Measurements from ENCODE around the gene MYLK. TPM values are rescaled to one million over a fixed set of nuclear protein-coding genes. Genes with fewer than 3 reads are reported as not detected.

The MYLK gene
- polyA plus RNA-seq, 3 donors: 0.35 to 1.3 (median 0.51) TPM

GRCh38 chr3:123582315-123582714, 301.8 kb downstream of the MYLK start:
- Histone ChIP-seq H3K9me3 (replicated peaks in 1 of 2; ENCODE audit: control insufficient read depth in 1 of 2, insufficient read depth in 1 of 2, low read length in 2 of 2) (no peaks in the 10 kb centered on the region), H3K79me2 (ENCODE audit: insufficient read depth, low read length) (peaks cover 19% of the 10 kb centered on the region), H2AFZ (ENCODE audit: insufficient read depth, low read depth, low read length, poor library complexity, severe bottlenecking) (no peak overlapping the region), H3K27ac (ENCODE audit: low read depth in 1 of 2, low read length in 2 of 2) (no peak overlapping the region), H3K4me3 (replicated peaks in 1 of 3; ENCODE audit: low read depth in 2 of 3, low read length in 3 of 3) (no peak overlapping the region), H3K4me2 (replicated peaks; ENCODE audit: extremely low read depth, low read length, poor library complexity, severe bottlenecking) (no peak overlapping the region), H3K36me3 (replicated peaks in 1 of 2; ENCODE audit: control insufficient read depth in 1 of 2, insufficient read depth in 2 of 2, low read length in 2 of 2) (peaks cover 23 to 44% of the 10 kb centered on the region in 2 donors), H3K9ac (ENCODE audit: insufficient read depth, low read length, poor library complexity, severe bottlenecking) (no peak overlapping the region), H3K4me1 (ENCODE audit: control insufficient read depth in 1 of 2, insufficient read depth in 2 of 2, low read length in 2 of 2) (peaks cover 13 to 23% of the 10 kb centered on the region in 2 donors), H4K20me1 (ENCODE audit: insufficient read depth, low read length) (no peaks in the 10 kb centered on the region), H3K27me3 (ENCODE audit: control insufficient read depth in 2 of 2, insufficient read depth in 2 of 2, low read length in 2 of 2) (no peaks in the 10 kb centered on the region)
- Mint-ChIP-seq H3K4me3 (no peak overlapping the region), H3K4me1 (peaks cover 19% of the 10 kb centered on the region), H3K36me3 (peaks cover 32 to 46% of the 10 kb centered on the region in 2 donors), H3K9me3 (no peaks in the 10 kb centered on the region), H3K27me3 (ENCODE audit: low read depth in 3 of 3) (peaks cover 0 to 1% (median 0%) of the 10 kb centered on the region in 3 donors), H3K27ac (no peak overlapping the region)
- no peak for TF ChIP-seq CTCF (IDR thresholded peaks at IDR 0.05)
- no peak for DNase-seq
- WGBS (ENCODE audit: insufficient coverage): 83% methylated on average over 2 of the region's 3 CpGs
- intact Hi-C loops (cut with micrococcal nuclease): loop anchor here in 1 of 2 donors (10.0 kb wide), 1 partner anchor 1198 kb away; the partner anchor contains the start of genes FAM162A and MIX23

DNA sequence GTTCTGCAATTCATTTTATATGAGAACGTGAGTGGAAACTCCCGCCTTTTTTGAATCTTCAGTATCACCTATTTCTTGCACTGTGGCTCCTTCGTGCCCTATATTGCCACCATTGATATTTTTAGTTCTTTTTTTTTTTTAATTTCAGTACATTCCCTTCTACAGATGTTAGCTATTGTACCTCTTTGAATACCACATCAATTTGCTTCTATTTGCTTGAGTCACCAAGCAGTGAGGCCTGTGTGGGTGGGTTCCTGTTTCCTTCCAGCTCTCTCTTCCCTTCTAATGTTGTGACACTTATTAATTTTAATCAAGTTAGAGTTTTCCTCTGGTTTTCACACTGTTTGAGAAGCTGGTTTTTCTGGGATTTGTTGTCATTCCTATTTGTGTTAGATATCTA, 308.0 kb downstream of the MYLK start:
- H3K36me3 Mint-ChIP-seq: peaks cover 46 to 68% of the 10 kb centered on the region in 2 donors
- no peaks in the 10 kb centered on the region for H3K27me3 ChIP-seq (ENCODE audit: control insufficient read depth in 2 of 2, insufficient read depth in 2 of 2, low read length in 2 of 2)
- intact Hi-C loops (cut with micrococcal nuclease): no loop called here
- no peaks in the 10 kb centered on the region for H3K9me3 Mint-ChIP-seq
- peak overlapping the region in 3 of 7 donors; percentile 38 to 58 (median 47) for H3K27ac Mint-ChIP-seq
- DNase-seq: no peak
- H3K4me1 ChIP-seq (ENCODE audit: control insufficient read depth in 1 of 2, insufficient read depth in 2 of 2, low read length in 2 of 2): peaks cover 0 to 4% of the 10 kb centered on the region in 2 donors
- no peak overlapping the region for H3K9ac ChIP-seq (ENCODE audit: insufficient read depth, low read length, poor library complexity, severe bottlenecking)
- no peak overlapping the region for H3K4me2 ChIP-seq (replicated peaks; ENCODE audit: extremely low read depth, low read length, poor library complexity, severe bottlenecking)
- H3K79me2 ChIP-seq (ENCODE audit: insufficient read depth, low read length): no peaks in the 10 kb centered on the region
- no peak overlapping the region for H3K4me3 ChIP-seq (replicated peaks in 1 of 3; ENCODE audit: low read depth in 2 of 3, low read length in 3 of 3)
- H3K27me3 Mint-ChIP-seq (ENCODE audit: low read depth in 3 of 3): no peaks in the 10 kb centered on the region
- H3K4me3 Mint-ChIP-seq: no peak overlapping the region
- H4K20me1 ChIP-seq (ENCODE audit: insufficient read depth, low read length): no peaks in the 10 kb centered on the region
- no peaks in the 10 kb centered on the region for H3K9me3 ChIP-seq (replicated peaks in 1 of 2; ENCODE audit: control insufficient read depth in 1 of 2, insufficient read depth in 1 of 2, low read length in 2 of 2)
- WGBS (ENCODE audit: insufficient coverage): no CpG with 5 or more reads among the region's 3 CpGs
- H3K4me1 Mint-ChIP-seq: peaks cover 16% of the 10 kb centered on the region
- no peak overlapping the region for H2AFZ ChIP-seq (ENCODE audit: insufficient read depth, low read depth, low read length, poor library complexity, severe bottlenecking)
- peaks cover 21 to 61% of the 10 kb centered on the region in 2 donors for H3K36me3 ChIP-seq (replicated peaks in 1 of 2; ENCODE audit: control insufficient read depth in 1 of 2, insufficient read depth in 2 of 2, low read length in 2 of 2)
- H3K27ac ChIP-seq (ENCODE audit: low read depth in 1 of 2, low read length in 2 of 2): no peak overlapping the region
- no peak for TF ChIP-seq CTCF (IDR thresholded peaks at IDR 0.05)

Measured in CD14-positive monocyte (primary cell).